ENCODE measurements around the gene IL23R.
A peak's percentile ranks its signal among the peaks of the same experiment; 100 is the strongest.

Gene IL23R

DNA sequence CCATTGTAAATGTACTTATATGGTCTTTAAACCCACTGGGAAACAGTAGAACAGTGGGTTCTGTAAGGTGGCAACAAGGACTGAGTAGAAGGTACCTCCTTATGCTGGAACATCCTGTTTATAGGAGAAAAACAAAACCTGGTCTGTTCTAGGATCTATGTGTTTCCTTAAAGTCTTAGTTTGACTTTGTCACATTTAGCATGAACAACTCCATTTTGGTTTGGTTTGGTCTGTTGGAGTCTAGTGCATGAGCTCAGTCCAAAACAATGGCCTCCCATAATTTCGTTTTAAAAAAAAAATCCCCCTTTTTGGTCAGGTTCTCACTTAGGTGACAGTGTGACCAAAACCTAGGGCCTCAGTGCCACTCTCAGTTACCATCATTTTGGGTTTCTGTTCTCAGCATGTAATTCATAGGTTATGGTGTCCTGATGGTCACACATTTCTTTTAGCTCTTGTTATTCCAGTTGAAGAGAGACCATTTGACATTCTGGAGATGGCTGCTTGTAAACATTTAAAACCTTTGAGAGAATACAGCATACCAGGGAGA, 75.0 kb downstream of the IL23R start:
- TF ChIP-seq, protein P1, sequence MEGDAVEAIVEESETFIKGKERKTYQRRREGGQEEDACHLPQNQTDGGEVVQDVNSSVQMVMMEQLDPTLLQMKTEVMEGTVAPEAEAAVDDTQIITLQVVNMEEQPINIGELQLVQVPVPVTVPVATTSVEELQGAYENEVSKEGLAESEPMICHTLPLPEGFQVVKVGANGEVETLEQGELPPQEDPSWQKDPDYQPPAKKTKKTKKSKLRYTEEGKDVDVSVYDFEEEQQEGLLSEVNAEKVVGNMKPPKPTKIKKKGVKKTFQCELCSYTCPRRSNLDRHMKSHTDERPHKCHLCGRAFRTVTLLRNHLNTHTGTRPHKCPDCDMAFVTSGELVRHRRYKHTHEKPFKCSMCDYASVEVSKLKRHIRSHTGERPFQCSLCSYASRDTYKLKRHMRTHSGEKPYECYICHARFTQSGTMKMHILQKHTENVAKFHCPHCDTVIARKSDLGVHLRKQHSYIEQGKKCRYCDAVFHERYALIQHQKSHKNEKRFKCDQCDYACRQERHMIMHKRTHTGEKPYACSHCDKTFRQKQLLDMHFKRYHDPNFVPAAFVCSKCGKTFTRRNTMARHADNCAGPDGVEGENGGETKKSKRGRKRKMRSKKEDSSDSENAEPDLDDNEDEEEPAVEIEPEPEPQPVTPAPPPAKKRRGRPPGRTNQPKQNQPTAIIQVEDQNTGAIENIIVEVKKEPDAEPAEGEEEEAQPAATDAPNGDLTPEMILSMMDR (conservative IDR thresholded peaks at IDR 0.05), result no peak
- H3K27ac ChIP-seq, result no peak overlapping the region

DNA sequence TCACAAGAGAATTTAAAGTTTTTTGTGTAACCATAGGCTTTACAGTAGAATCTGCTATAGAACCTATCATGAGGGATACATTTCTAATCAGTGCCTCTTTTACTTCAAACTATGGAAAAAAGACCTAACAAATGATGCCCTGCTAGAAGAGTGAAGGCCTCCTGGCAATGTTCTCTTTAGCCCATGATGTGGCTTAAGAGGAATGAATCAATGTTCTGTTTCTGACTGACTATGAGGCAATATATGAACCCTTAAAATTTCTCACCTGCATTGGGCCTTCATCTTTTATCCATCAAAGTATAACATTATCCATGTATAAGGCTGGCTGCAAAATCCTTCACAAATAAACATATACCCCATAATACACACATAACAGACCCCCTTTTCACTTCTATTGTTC, 75.8 kb downstream of the IL23R start:
- TF ChIP-seq, protein P1 (conservative IDR thresholded peaks at IDR 0.05), result no peak
- no peak overlapping the region for H3K27ac ChIP-seq

DNA sequence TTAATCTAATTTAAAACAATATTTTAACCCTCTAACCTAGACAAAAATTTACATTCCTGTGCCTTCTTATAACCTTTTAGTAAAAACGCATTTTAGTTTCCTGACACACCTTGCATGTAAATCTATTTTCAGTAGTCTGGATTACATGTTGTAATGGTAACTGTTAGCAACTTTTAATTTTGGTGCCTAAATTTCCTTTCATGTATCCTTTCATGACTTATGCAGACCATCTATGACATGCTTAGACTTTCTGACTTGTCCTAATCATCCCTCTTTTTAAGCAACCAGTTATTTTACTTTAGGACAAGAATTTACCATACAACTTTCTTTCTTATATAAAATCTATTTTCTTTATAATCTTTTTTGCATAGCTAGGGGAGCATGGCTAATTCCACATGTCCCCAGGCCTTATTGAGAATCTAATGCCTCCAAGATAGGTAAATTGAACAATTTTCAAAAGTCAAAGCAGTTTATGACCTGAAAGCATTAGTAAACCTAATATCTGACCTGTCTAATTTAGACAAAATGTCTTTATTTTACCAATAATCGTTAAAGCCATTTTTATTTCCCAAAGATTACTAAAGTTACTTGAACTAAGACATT, 83.9 kb downstream of the IL23R start:
- H3K27ac ChIP-seq, result no peak overlapping the region
- TF ChIP-seq, protein P1 (conservative IDR thresholded peaks at IDR 0.05), result no peak

DNA sequence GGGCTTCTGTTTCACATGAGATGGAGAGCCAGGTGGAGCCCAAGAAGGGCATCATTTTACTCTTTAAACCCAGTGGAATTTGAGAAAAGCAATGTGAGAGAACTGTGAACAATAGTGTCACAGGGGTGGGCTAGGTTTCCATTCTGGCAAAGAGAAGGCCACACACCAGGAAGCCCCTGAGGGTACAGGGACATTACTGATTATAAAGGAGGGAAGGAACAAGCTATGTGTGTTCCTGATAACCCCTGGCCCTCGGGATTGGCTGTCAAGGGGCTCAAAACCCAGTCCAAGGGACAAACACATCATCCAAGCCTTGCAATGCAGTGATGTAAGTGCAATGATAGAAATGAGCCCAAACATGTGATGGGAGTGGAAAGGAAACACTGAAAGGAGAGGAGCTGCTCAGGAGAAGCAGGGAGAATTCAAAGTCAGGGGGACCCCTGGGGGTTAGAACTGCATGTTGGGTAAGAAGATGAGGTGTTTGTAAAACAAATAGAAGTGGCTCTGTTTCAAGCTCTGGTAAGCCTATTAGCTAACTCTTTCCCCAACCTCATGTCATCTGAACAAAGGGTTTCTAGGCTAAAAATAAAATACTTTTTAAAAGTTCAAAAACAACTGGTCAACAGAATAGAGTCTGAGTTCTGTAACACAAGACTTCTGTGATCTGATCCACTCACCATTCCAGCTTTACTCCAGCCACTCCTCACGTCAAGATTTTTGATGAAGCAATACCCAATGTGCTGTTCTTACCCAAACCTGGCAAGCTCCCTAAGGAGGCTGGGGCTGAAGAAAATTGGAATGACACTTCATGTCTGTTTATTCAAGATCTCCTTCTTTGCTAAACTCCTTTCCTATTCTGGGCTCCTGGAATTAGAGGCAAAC, 90.3 kb downstream of the IL23R start:
- TF ChIP-seq, protein P1 (conservative IDR thresholded peaks at IDR 0.05), result no peak
- no peak overlapping the region for H3K27ac ChIP-seq

DNA sequence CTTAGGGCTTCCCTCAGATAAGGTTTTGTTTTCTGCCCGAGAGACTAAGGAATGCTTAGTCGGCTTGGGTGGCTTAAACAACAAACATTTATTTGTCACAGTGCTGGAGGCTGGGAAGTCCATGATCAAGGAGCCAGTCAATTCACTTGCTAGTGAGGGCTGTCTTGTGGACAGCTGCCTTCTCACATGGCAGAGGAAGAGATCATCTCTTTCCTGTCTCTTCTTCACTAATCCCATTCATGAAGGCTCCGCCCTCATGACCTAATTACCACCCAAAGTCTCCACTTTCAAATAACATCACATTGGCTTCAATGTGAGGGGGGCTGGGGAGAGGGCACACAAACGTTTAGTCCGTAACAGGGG, 90.9 kb downstream of the IL23R start:
- TF ChIP-seq, protein P1 (conservative IDR thresholded peaks at IDR 0.05), result no peak
- H3K27ac ChIP-seq, result no peak overlapping the region

DNA sequence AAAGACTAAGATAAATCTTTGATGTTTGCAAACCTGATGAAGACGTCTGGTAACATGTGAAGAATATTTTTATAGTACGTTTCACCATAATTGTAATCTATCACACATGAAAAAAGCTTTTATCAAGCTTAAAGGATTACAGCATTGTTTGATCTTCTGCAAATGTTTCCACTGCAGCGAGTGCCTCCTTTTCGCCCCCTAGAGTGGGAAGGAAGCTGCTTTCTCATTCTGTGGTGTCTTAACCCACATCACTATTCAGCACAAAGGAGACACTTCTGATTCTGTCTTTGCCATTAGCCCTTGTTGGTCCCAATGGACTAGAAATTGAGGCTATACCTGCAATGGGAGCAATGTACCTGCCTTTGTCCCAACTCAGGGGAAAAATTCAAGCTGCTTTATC, 95.4 kb downstream of the IL23R start:
- TF ChIP-seq, protein P1 (conservative IDR thresholded peaks at IDR 0.05), result peak; percentile 16; the same call in 1 of the 2 replicates
- no peak overlapping the region for H3K27ac ChIP-seq

DNA sequence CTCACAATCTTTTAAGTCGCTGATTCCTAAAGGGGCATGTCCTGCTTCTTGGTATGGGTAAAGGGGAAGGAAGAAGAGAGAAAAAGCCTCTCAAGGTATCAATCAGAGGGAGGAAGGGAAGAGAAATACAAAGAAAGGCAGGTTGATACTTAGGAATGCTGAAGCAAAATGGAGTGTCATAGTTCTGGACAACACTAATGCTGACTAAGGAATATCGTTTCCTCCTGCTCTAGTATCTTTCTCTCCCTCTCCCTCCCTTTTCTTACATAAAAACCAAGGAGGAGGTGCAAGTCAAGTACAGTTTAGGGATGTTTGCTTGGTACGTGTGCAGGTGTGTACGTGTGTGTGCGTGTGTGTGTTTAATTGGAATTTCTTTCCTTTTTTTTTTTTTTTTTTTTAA, 96.5 kb downstream of the IL23R start:
- TF ChIP-seq, protein P1 (conservative IDR thresholded peaks at IDR 0.05), result no peak
- H3K27ac ChIP-seq, result no peak overlapping the region
